Esophagus (tissue), 2 donors: ENCODE results near the gene AGPAT4. TPM values are rescaled to one million over a fixed set of nuclear protein-coding genes. Genes with fewer than 3 reads are reported as not detected.

ENCODE experiments used
- H3K27ac ChIP-seq, 2 donors: one replicate each; pipeline ENCODE4 v1.5.1; 2013; ENCODE audit warnings: low read depth in 2 of 2, mild to moderate bottlenecking in 2 of 2, inconsistent platforms in 1 of 2, low read length in 1 of 2, moderate library complexity in 1 of 2
- H3K27me3 ChIP-seq, 2 donors: one replicate each; pipeline ENCODE4 v1.6.1; 2013; ENCODE audit warnings: low read length in 2 of 2, control low read depth in 1 of 2, mild to moderate bottlenecking in 1 of 2; ENCODE audit not compliant: insufficient read depth in 2 of 2, control insufficient read depth in 1 of 2
- H3K36me3 ChIP-seq, 2 donors: one replicate each; pipeline ENCODE4 v1.6.1; 2013; ENCODE audit warnings: low read length in 1 of 2; ENCODE audit not compliant: control insufficient read depth in 2 of 2, insufficient read depth in 2 of 2
- H3K4me1 ChIP-seq, 2 donors: one replicate each; pipeline ENCODE4 v1.6.1; 2013; ENCODE audit warnings: low read length in 1 of 2; ENCODE audit not compliant: control insufficient read depth in 2 of 2, insufficient read depth in 2 of 2
- H3K4me3 ChIP-seq, 2 donors: one replicate each; pipeline ENCODE4 v1.5.1; 2013; ENCODE audit warnings: low read length in 2 of 2, mild to moderate bottlenecking in 2 of 2, low read depth in 1 of 2, moderate library complexity in 1 of 2
- H3K9me3 ChIP-seq, 2 donors: one replicate each; pipeline ENCODE4 v1.6.1; 2013; ENCODE audit warnings: mild to moderate bottlenecking in 2 of 2, low read depth in 1 of 2, low read length in 1 of 2, moderate library complexity in 1 of 2; ENCODE audit not compliant: control insufficient read depth in 2 of 2, insufficient read depth in 1 of 2
- WGBS, 2 donors: extraction: QIAGEN DNeasy Blood & Tissue Kit; methylation state at CpG; one replicate each; pipeline ENCODE4 v1.1.7; 2013; 5-methylcytosine and 5-hydroxymethylcytosine counted together
- polyA plus RNA-seq, 2 donors: library from polyadenylated mRNA; stranded (reverse); fragments of 200-250 nt; gene quantifications; one replicate each; pipeline ENCODE4 v1.2.3, GENCODE V29; 2013
- donor health status: healthy with polysubstance abuse.
- donor health status: Bipolar disorder and iron deficiency.

AGPAT4 gene
- polyA plus RNA-seq, 2 donors = 1.4 to 2.0 TPM

- H3K36me3 ChIP-seq = no peaks in the 10 kb centered on the region
- H3K4me3 ChIP-seq = no peak overlapping the region
- H3K4me1 ChIP-seq = no peaks in the 10 kb centered on the region
- WGBS, 2 donors = 80 to 81% methylated on average over 3 of the region's 3 CpGs
- no peaks in the 10 kb centered on the region for H3K9me3 ChIP-seq
- no peaks in the 10 kb centered on the region for H3K27me3 ChIP-seq
- H3K27ac ChIP-seq = no peak overlapping the region
Observed at GRCh38 chr6:161290751-161291150, 16.9 kb upstream of the AGPAT4 start.

GRCh38 chr6:161284653-161285052 lies 10.8 kb upstream of the AGPAT4 start:
- Histone ChIP-seq H3K27me3 (peaks cover 0 to 2% of the 10 kb centered on the region in 2 donors), H3K36me3 (no peaks in the 10 kb centered on the region), H3K4me1 (no peaks in the 10 kb centered on the region), H3K27ac (no peak overlapping the region), H3K9me3 (no peaks in the 10 kb centered on the region), H3K4me3 (no peak overlapping the region)
- 87 to 89% methylated on average over 5 of the region's 5 CpGs for WGBS, 2 donors

GRCh38 chr6:161281092-161281491 lies 7.2 kb upstream of the AGPAT4 start:
- Histone ChIP-seq H3K4me1 (no peaks in the 10 kb centered on the region), H3K4me3 (no peak overlapping the region), H3K9me3 (no peaks in the 10 kb centered on the region), H3K27ac (no peak overlapping the region), H3K27me3 (peaks cover 0 to 2% of the 10 kb centered on the region in 2 donors), H3K36me3 (no peaks in the 10 kb centered on the region)
- 86 to 88% methylated on average over 5 of the region's 5 CpGs for WGBS, 2 donors

GRCh38 chr6:161279677-161280415 lies 6.0 kb upstream of the AGPAT4 start:
- no peaks in the 10 kb centered on the region for H3K36me3 ChIP-seq
- H3K27me3 ChIP-seq = no peaks in the 10 kb centered on the region
- WGBS, 2 donors = 63 to 65% methylated on average over 7 of the region's 7 CpGs

GRCh38 chr6:161276605-161277155 lies 2.8 kb upstream of the AGPAT4 start:
- Histone ChIP-seq H3K4me1 (no peaks in the 10 kb centered on the region), H3K4me3 (no peak overlapping the region), H3K36me3 (no peaks in the 10 kb centered on the region), H3K27me3 (no peaks in the 10 kb centered on the region), H3K9me3 (no peaks in the 10 kb centered on the region), H3K27ac (no peak overlapping the region)
- WGBS, 2 donors = 88 to 91% methylated on average over 4 of the region's 4 CpGs

More at GRCh38 chr6:161279677-161280415, 6.0 kb upstream of the AGPAT4 start:
- Histone ChIP-seq H3K4me3 (no peak overlapping the region), H3K9me3 (no peaks in the 10 kb centered on the region), H3K27ac (no peak overlapping the region), H3K4me1 (no peaks in the 10 kb centered on the region)

DNA sequence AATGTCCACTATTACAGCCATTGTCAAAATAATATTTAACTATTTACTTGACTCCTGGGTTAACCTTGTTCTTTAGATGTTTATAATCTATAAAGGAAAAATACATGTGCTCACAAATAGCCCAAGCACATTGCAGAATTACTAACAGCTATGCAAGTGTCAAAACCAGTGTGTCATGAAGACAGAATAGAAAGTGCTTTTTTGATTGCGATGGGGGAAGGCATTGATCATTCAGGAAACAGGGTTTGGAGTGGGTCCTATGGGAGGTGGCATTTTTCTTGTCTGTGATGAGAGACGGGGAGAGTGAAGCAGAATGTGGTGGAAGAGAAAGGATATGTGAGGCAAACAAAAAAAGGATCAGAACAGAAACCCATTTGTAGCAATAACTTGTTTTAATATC lies 1.0 kb upstream of the AGPAT4 start:
- H3K27ac ChIP-seq = no peak overlapping the region
- H3K27me3 ChIP-seq = no peaks in the 10 kb centered on the region
- no peaks in the 10 kb centered on the region for H3K9me3 ChIP-seq
- WGBS, 2 donors = 72 to 75% methylated on average over 2 of the region's 2 CpGs
- H3K4me3 ChIP-seq = no peak overlapping the region
- H3K36me3 ChIP-seq = no peaks in the 10 kb centered on the region
- no peaks in the 10 kb centered on the region for H3K4me1 ChIP-seq

GRCh38 chr6:161274488-161274858 lies 612 bp upstream of the AGPAT4 start:
- 6 to 8% methylated on average over 8 of the region's 8 CpGs for WGBS, 2 donors
- peak overlapping the region; percentile 38 to 82 for H3K27ac ChIP-seq
- no peaks in the 10 kb centered on the region for H3K27me3 ChIP-seq
- H3K36me3 ChIP-seq = no peaks in the 10 kb centered on the region
- no peaks in the 10 kb centered on the region for H3K9me3 ChIP-seq
- H3K4me1 ChIP-seq = no peaks in the 10 kb centered on the region
- peak overlapping the region; percentile 54 to 71 for H3K4me3 ChIP-seq

- Histone ChIP-seq H3K4me1 (no peaks in the 10 kb centered on the region), H3K4me3 (peak overlapping the region; percentile 54 to 71), H3K27me3 (no peaks in the 10 kb centered on the region), H3K9me3 (no peaks in the 10 kb centered on the region), H3K36me3 (no peaks in the 10 kb centered on the region), H3K27ac (peak overlapping the region; percentile 3 to 79)
- WGBS, 2 donors = 0 to 1% methylated on average over 11 of the region's 11 CpGs
Observed at GRCh38 chr6:161273274-161273751, 548 bp downstream of the AGPAT4 start.

- Histone ChIP-seq H3K4me1 (no peaks in the 10 kb centered on the region), H3K27ac (no peak overlapping the region), H3K4me3 (peak overlapping the region in 1 of 2 donors; percentile 71), H3K36me3 (no peaks in the 10 kb centered on the region), H3K27me3 (no peaks in the 10 kb centered on the region), H3K9me3 (no peaks in the 10 kb centered on the region)
- WGBS, 2 donors = 24 to 38% methylated on average over 11 of the region's 11 CpGs
Observed at GRCh38 chr6:161272635-161273273, 1.1 kb downstream of the AGPAT4 start.
